Skin epidermis (tissue), 12 donors: Measurements from ENCODE around the gene C5orf47.
"Not testable (repeated sequence)": the region's sequence is repeated elsewhere in the genome, so short reads cannot be mapped to it uniquely, and the experiment has no call there.

Source experiments
- H3K27ac ChIP-seq, 21 experiments: fragments of 200-600 bp; sonication (generic) in 11 of 21; one replicate each; pipeline ENCODE4 v1.5.0; 2020; ENCODE audit warnings: mild to moderate bottlenecking in 3 of 21, inconsistent platforms in 2 of 21, moderate library complexity in 2 of 21
- H3K4me3 ChIP-seq, 7 experiments: fragments of 200-600 bp; sonication (generic) in 2 of 7; one replicate each; pipeline ENCODE4 v1.5.0; 2020; ENCODE audit warnings: inconsistent platforms in 2 of 7, mild to moderate bottlenecking in 2 of 7, moderate library complexity in 1 of 7

Gene C5orf47

DNA sequence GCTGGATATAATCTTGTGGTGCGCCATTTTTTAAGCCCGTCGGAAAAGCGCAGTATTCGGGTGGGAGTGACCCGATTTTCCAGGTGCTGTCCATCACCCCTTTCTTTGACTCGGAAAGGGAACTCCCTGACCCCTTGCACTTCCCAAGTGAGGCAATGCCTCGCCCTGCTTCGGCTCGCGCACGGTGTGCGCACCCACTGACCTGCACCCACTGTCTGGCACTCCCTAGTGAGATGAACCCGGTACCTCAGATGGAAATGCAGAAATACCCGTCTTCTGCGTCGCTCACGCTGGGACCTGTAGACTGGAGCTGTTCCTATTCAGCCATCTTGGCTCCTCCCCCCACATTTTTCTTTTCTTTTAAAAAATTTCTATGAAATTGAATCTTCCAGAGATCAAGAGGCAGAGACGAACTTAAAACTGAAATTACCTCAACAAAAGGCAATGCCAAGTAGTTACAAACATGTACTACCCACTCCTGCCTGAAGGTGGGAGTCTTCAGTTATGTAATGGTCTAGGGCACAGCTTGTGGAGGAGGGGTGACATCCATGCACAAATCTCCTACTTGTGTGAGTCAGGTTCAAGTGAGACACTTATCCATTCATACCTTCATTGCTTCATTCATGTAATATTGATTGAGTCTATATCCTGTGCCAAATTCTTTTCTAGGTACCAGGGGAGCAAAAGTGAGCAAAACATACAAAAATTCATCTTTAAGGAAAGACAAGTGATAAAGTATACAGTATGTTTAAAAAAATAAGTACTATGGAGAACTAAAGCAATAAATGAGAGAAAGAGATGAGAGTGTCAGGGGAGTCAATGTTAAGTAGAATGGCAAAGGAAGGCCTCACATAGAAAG, 31.3 kb downstream of the C5orf47 start:
- H3K4me3 ChIP-seq, H3K27ac ChIP-seq: not testable (repeated sequence)

- H3K27ac ChIP-seq = no peak overlapping the region
Measured at GRCh38 chr5:174020928-174021304, 31.9 kb downstream of the C5orf47 start.

GRCh38 chr5:174022384-174023095, 33.6 kb downstream of the C5orf47 start:
- no peak overlapping the region for H3K4me3 ChIP-seq
- H3K27ac ChIP-seq = no peak overlapping the region

More at GRCh38 chr5:174020928-174021304, 31.9 kb downstream of the C5orf47 start:
- H3K4me3 ChIP-seq = no peak overlapping the region

DNA sequence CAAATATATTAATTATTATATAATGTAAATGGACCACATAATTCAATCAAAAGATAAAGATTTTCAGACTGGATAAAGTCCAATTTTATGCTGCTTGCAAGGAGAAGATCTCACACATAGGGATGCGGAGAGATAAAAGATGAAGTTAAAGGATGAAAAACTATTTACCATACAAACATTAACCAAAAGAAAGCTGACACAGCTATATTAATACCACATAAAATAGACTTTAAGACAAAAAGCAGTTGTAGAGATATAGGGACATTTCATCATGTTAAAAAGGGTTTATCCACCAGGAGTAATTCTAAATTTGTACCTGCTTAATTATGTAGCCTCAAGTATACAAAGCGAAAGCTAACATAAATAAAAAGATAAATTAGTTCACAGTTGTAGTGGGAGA, 41.3 kb downstream of the C5orf47 start:
- Histone ChIP-seq H3K27ac (no peak overlapping the region), H3K4me3 (no peak overlapping the region)

GRCh38 chr5:174044466-174045254, 55.7 kb downstream of the C5orf47 start:
- no peak overlapping the region for H3K4me3 ChIP-seq
- H3K27ac ChIP-seq = no peak overlapping the region

DNA sequence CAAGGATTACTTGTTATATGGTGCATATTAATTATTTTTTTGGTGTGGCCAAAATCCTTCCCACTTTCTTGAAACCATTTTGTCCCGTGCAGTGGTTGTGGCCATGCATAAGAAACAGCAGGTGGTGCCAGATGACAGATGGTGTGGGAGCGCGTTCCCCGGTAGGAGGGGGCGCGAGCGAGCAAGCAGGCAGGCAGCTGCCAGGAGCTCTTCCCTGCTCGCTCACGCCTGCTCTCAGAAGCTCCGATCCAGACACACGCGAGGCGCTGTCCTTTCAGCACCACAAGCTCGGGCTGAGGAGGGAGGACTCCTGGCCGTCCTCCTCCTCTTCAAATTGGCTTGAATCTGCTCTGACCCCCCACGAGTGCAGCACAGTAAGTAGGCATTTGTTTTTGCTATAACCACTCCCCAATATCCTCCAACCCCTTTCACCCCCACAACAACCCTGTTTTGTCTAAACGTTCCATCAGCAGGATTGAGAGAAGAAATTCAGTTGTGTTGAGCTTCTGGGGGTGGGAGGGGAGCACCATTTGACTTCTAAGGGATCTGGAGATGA, 56.6 kb downstream of the C5orf47 start, which contains the start of gene NSG2:
Gene NSG2, plus strand, starts transcription at position 237 of the 556 bp plus-strand sequence. CDS start 1,050 bp downstream, outside the sequence.
- Histone ChIP-seq H3K27ac (no peak within 1 kb of the TSS), H3K4me3 (no peak within 1 kb of the TSS)

DNA sequence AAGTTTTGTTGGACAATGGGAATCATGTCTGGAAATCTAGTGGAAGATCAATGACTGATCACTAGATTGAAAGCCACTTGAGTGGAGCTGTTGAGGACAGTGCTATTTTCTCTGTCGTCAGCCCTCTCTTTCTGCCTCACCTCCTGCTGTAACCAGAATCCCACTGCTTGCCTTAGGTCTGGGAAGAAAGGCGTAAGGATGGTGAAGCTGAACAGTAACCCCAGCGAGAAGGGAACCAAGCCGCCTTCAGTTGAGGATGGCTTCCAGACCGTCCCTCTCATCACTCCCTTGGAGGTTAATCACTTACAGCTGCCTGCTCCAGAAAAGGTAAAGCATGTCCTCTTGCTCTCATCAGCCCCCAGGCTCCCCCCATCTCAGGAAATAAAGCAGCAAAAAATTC, 57.6 kb downstream of the C5orf47 start:
- Histone ChIP-seq H3K27ac (no peak overlapping the region), H3K4me3 (no peak overlapping the region)

DNA sequence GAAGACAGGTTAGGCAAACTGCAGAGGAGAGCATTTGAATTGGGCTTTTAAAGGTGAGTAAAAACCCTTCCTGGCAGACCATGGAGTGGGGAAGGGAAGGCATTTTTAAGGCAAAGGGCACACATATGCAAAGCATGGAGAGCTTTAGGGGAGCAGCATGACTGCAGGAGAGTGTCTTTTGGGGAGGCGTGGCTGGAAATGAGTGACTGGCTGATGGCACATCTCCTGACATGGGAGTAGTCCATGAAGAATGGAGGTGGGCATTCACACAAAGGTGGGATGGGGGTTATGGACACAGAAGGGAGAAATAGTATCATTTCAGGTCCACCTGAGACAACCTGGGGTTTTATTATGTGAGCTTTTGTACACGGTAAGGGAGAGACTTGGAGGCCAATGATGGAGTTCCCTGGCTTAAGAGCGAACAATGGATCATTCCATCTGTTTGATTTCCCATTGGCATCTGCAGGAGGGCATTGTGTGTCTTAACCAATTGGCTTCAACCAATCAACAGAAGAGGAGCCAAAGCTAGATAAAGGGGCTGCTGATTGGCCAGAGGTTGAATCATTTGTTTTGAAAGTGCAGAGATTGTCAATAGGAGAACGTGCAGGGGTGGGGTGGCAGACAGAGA, 58.6 kb downstream of the C5orf47 start:
- Histone ChIP-seq H3K4me3 (no peak overlapping the region), H3K27ac (no peak overlapping the region)

DNA sequence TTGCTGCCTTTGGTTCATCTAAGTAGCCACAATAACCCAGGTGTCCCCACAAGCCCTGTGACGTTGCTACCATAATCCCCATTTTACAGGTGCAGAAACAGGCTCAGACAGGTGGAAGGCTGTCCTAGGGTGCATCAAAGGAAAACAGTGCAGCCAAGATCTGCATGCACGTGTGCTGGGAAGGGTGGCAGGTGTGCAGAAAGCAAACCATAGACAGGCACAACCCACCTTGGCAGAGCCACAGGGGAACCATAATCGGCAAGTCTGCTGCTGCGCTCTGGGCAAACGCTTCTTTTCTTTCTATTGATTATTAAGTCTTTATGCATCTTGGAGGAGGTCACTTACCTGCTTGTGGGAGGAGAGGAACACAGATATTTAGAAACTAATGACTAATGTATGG, 63.7 kb downstream of the C5orf47 start:
- no peak overlapping the region for H3K4me3 ChIP-seq
- H3K27ac ChIP-seq = no peak overlapping the region

GRCh38 chr5:174053905-174054304, 64.9 kb downstream of the C5orf47 start:
- no peak overlapping the region for H3K4me3 ChIP-seq

More at GRCh38 chr5:174053905-174054304, 64.9 kb downstream of the C5orf47 start:
- H3K27ac ChIP-seq = no peak overlapping the region
